Measurements from ENCODE around the gene DDX59.

DNA sequence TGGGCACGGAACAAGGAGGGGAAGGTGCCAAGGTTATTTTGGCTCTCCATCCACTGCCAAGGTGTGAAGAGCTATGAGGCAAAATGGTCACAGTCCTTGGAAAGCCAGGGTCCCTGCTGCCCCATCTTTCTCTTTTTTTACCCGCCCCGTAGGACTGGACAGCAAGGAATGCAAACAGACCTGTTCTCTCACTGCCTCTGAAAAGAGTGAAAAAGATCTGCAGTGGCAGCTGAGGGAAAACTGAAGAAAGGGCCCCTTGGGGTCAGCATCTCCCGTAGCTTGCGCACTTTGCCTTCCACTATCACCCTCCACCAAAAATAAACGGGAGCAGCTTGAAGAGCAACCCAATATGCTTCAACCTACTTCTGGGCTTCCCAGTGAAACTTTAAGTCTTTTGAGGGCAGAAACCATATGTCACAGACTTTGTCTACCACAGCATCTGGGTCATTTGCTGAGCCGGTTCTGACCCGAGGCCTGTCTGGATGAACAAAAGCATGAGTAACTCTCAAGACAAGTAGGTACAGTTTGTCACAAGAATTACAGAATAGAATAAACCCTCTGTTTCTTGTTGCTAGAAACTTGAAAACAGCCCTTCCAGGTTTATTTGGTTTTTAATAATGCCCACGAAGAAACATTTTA lies 39.7 kb downstream of the DDX59 start:
- TF ChIP-seq, protein P1, sequence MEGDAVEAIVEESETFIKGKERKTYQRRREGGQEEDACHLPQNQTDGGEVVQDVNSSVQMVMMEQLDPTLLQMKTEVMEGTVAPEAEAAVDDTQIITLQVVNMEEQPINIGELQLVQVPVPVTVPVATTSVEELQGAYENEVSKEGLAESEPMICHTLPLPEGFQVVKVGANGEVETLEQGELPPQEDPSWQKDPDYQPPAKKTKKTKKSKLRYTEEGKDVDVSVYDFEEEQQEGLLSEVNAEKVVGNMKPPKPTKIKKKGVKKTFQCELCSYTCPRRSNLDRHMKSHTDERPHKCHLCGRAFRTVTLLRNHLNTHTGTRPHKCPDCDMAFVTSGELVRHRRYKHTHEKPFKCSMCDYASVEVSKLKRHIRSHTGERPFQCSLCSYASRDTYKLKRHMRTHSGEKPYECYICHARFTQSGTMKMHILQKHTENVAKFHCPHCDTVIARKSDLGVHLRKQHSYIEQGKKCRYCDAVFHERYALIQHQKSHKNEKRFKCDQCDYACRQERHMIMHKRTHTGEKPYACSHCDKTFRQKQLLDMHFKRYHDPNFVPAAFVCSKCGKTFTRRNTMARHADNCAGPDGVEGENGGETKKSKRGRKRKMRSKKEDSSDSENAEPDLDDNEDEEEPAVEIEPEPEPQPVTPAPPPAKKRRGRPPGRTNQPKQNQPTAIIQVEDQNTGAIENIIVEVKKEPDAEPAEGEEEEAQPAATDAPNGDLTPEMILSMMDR (IDR thresholded peaks at IDR 0.05): no peak
- TF ChIP-seq POLR2A (IDR thresholded peaks at IDR 0.05) (no peak), EP300 (IDR thresholded peaks at IDR 0.05) (no peak), POLR2AphosphoS5 (IDR thresholded peaks at IDR 0.05) (no peak)

Data from gastroesophageal sphincter (tissue), 3 donors.